Heart left ventricle (tissue), 13 donors: Measurements from ENCODE around the gene IKZF3.

Source experiments
- POLR2A ChIP-seq, 2 donors: fragments of 450-650 bp; IDR thresholded peaks; one replicate each; pipeline ENCODE4 v1.6.1; 2017; ENCODE audit warnings: antibody characterized with exemption in 2 of 2, mild to moderate bottlenecking in 2 of 2, moderate library complexity in 2 of 2
- TF ChIP-seq, protein P1 (sequence below), 12 donors: fragments of 200-600 bp; sonication (generic) in 4 of 12; IDR thresholded peaks; one replicate each; pipeline versions ENCODE4 v1.5.0 to v1.8.0; 2018 to 2022; ENCODE audit warnings: antibody characterized with exemption in 12 of 12, mild to moderate bottlenecking in 5 of 12
- donor health status: ischemic (EF 13 %, LVEDD 7.1; RV severe dilation, severe dysfunction).
- donor health status: DM: no; HTN: yes; CAD: no.
- donor health status: DM: no; HTN: no; CAD: no.
- donor health status: ischemic (EF 25% LVEDD 6.9; RV normal size, moderate dysfunction).
- donor health status: ischemic (EF 25% LVEDD 5.7; RV mildly dilated, moderate dysfunction).
- donor health status: ischemic (EF 35%, LVEDD 5.7; RV mildly dilated, moderate dysfunction).
- donor health status: nonischemic (EF 11% LVEDD 7.7; RV severe dilation, severe dysfunction).
- donor health status: DM: yes; HTN: yes; CAD: no.
- donor health status: PGD.
- donor health status: ischemic (EF 29% LVEDD 5.4; RV normal size, mild dysfunction).
- donor health status: nonischemic (EF 23%, LVEDD 6.1; RV moderate dilation, normal function).

DNA sequence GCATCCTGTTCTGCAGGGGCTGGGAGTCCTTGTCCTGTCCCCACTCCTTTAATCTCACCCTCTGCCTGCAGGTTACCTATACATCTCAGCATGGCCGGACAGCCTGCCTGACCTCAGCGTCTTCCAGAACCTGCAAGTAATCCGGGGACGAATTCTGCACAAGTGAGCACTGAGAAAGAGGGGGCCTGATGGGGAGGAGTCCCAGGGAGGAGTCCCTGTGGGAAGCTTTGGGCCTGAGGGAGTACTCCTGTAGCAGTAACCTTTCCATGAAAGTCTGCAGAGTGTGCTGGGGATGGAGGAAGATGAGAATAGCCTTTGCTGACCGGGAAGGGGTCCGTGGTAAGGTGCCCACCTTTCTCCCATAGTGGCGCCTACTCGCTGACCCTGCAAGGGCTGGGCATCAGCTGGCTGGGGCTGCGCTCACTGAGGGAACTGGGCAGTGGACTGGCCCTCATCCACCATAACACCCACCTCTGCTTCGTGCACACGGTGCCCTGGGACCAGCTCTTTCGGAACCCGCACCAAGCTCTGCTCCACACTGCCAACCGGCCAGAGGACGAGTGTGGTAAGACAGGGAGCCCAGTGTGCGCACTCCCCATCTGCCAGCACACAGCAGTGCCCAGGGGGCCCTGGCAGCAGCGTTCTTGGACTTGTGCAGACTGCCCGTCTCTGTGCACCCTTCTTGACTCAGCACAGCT lies 148.6 kb downstream of the IKZF3 start:
- TF ChIP-seq POLR2A (IDR thresholded peaks at IDR 0.05) = no peak
- TF ChIP-seq, protein P1, sequence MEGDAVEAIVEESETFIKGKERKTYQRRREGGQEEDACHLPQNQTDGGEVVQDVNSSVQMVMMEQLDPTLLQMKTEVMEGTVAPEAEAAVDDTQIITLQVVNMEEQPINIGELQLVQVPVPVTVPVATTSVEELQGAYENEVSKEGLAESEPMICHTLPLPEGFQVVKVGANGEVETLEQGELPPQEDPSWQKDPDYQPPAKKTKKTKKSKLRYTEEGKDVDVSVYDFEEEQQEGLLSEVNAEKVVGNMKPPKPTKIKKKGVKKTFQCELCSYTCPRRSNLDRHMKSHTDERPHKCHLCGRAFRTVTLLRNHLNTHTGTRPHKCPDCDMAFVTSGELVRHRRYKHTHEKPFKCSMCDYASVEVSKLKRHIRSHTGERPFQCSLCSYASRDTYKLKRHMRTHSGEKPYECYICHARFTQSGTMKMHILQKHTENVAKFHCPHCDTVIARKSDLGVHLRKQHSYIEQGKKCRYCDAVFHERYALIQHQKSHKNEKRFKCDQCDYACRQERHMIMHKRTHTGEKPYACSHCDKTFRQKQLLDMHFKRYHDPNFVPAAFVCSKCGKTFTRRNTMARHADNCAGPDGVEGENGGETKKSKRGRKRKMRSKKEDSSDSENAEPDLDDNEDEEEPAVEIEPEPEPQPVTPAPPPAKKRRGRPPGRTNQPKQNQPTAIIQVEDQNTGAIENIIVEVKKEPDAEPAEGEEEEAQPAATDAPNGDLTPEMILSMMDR (IDR thresholded peaks at IDR 0.05) = no peak
